Effector CD8-positive, alpha-beta T cell (primary cell): ENCODE data around the gene HELZ.
"Not testable (repeated sequence)": the region's sequence is repeated elsewhere in the genome, so short reads cannot be mapped to it uniquely, and the experiment has no call there.

ENCODE experiments used
- DNase-seq: peaks from one replicate; lab custom pipeline; 2025; lab: John Stamatoyannopoulos, UW

The HELZ gene

DNA sequence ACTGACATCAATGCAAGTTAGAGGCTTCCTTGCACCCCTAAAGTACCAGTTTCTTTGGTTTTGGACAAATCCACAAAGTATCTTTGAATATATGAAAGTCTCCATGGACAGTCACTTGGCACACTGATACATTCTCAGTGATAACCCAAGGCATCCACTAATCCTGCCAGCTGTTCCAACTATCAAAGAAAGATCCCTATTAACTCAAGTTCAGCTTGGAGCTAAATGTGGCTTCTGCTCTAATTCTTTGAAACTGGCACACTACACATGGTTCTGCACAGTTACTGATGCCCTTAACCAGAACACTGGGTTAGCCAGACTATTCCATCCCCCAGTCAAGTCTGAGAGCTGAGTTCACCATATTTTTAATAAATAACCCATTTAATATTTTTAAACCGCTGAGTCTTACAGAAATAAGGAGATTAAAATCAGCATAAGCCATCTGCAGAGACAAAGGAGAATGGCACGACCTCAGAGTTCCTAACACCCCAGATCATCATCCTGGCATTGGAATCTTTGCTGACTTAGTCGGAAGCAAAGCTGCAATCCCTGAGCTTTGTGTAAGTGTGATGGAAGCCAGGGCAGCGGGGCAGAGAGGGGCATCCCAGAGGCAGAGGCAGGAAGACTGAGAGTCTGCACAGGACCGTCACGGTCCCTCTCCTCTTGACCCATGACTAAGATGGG lies 194.4 kb downstream of the HELZ start:
- no peak for DNase-seq

DNA sequence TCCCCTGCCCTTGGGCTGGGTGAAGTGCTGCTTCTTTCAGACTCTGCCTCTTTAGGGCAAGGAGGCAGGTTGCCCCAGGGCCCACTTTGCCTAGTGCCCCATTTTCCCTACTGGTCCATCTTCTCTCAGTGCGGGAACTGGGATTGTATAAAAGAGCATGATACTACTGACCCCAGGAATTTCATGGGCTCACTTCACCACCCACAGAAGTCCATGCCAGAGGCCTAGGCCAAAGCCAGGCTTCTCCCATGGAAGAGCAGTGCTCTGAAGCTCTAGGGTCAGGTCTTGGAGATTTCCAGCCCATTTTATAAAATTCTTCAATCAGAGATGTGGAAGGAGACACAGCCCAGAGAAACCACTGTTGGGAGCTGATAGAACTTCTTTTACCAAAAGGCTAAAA lies 194.9 kb downstream of the HELZ start:
- DNase-seq, result no peak

DNA sequence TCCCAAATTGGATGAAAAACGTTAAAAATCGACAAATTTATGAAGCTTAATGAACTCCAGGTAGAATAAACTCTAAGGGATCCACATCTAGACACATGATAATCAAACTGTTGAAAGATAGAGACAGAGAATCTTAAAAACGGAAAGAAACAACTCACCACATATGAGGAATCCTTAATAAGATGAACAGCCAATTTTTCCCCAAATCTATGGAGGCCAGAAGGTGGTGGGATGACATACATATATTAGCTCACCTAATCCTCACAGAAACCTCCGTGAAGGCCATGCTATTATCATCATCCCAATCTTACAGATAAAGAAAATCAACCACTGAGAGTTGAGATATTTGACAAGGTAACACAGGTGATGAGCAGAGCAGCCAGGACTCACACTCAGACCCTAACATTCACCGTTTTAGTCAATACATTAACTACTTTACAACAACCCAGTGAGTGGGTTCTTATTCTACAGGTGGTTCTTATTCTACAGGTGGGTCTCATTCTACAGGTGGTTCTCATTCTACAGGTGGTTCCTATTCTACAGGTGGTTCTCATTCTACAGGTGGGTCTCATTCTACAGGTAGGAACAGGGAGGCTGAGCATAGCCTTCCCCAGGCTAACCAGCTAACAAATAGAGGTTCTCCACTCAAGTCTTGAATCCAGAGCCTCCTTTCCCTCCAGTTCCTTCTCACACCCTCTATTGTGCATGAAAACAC lies 195.8 kb downstream of the HELZ start:
- DNase-seq, result no peak

DNA sequence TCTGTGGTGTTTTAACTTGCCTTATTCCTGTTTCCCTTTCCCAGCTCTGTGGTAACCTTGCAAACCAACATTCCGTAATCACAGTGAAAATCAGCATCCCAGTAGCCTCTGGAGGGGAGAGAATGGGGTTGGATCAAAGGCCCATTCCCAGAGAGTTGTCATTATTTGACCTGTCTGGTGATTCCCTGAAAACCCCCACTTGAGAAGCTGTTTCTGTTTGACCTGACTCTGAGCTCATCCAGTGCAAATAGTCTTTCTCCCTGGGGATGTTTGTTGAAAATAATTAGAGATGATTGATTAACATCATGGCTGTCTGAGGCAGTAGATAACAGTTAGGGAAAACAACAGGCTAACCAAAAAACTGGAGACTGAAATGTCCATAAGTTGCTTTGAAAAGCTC lies 197.6 kb downstream of the HELZ start:
- no peak for DNase-seq

DNA sequence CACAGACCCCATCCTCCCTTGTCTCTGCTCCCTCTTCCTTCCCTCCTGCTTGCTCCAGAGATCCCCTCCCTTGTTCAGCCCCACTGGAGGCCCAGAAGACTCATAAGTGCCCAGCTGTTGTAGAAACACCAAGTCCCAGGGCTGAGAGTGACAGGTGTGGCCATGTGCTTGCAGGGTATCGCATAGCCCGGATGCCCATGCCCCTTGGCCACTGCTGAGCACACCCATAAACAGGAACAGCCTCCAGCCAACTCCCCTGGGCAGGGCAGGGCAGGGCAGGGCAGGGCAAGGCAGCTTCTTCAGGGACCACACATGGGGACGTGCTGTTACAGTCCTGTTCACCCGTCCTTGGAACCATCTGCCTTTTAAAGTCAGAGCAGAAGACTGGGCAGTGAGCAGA lies 198.6 kb downstream of the HELZ start:
- no peak for DNase-seq

DNA sequence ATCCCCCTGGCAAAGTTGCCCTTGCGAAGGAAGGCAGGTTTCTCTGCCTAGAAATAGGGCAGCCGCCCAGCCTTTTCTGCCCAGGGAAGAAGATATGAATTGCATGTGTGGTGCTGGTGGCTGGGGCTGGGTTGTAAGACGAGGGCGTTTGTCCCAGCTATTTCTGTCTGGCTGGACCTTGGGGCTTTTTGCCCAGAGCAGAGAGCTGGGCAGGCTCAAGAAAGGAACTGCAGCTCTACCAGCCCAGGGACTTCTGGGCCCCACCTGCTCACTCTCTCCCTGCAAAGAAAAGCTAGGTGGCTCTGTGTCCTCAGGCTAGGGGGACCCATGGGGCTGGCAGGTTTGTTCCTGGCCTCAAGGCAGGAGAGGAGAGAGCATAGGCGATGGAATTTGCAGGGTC lies 200.1 kb downstream of the HELZ start:
- DNase-seq, result no peak

DNA sequence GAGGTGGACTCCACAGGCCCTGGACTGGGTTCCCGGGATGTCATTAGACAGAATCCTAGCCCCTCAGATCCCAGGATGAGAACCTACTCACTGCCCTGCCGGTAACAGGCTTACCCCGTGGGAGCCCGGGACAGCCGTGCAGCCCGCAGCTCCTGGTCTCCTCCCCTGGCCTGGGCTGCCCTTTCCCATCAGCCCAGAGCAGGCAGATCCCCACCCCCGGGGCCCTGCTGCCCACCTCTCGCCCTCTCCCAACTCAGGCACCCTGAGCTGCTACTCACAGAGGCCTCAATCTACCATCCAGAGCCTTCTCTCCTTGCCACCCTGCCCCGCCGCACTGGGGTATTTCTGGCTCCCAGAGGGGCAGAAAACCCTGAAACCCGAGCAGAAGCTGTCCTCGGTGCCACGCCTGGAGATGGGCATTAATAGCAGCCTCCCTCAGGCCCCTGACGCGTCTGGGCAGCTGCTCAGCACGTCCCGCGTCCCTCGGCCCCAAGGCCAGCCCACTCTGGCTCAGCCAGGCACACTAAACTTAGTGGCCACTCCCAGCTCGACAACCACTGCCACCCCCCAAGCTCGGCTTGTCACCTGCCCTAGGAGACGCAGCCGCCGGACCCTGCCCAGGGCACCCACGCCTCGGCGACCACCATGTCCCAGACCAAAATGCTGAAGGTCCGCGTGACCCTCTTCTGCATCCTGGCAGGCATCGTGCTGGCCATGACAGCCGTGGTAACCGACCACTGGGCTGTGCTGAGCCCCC lies 200.8 kb downstream of the HELZ start, which contains the start of gene CACNG1:
TSS of gene CACNG1 (plus strand) at position 539 of the 757 bp plus-strand sequence. CDS start at position 646, 107 bp downstream.
- no peak for DNase-seq

DNA sequence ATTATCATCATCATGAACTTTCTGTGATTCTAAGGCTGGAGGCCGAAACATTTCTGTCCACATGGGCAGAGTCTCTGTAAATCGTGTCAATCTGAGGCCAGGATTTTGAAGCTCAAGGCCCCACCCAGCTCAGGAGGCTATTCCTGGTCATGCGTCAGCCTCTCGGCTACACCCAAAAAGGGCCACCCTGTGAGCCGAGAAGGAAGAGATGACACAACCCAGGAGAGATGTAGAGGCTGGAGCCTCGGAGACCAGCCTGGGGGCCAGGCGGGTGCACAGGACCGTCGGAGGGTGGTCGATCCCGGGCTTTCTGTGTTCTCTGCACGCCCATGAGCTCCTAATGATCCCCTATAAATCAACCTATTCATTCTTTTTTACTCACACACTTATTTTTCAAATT lies 201.7 kb downstream of the HELZ start:
- DNase-seq, result no peak

DNA sequence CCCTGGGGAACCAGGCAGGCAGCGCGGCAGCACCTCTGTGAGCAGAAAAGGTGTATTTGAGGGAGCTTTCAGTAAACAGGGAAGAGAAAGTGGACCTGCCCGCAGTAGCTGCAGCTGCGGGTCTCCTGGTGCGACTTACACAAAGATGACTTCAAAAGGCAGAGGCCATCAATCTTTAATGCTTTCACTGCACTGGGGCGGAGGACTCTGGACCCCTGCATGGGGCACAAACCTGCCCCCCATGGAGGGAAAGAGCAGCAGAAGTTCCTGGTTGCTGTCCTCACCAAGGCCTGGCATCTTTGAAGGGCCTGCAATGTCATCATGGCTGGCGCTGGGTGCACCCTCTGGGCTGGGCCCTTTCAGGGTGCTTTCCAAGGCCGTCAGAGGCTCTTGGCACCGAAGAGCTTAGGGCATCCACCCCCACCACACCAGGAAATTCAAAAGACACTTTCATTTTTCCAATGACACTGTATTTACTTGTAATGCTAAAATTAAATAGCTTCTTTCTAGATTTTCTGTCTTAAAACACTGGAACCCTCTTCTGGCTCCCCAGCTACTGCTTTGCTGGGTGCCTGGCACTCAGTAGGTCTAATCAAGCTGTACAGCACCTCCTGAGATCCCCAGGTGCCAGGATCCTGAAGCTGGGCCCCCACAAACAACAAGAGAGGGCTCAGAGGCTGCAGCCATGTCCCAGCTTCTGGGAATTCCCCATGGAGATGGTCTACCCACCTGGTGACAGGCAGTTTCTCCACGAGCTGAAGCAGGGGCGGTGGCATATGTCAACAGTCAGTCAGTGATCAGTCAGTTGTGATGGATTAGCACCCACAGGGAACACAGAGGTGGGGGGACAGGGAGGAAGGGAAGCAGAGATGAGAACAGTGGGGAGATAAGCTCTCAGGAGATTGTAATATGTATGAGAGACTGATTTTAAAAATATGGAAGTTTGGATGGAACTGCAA lies 202.8 kb downstream of the HELZ start:
- DNase-seq, result no peak

DNA sequence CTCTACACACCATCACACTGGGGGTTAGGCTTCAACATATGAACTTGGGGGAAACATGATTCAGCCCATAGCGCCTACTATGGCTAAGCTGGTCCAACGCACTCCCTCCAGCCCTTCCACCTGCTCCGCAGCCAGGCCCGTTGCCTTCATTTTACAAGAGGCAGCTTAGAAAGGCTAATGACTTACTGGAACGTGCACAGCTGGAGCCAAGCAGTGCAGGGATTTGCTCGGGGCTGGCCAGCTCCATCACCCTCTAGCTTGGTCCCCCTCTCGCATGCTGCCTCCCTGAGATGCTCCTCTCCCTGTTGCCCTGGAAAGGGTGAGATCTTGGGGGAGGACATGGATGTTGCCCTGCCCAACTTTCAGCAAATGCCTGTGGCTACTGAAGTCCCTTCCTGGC lies 203.5 kb downstream of the HELZ start:
- no peak for DNase-seq

DNA sequence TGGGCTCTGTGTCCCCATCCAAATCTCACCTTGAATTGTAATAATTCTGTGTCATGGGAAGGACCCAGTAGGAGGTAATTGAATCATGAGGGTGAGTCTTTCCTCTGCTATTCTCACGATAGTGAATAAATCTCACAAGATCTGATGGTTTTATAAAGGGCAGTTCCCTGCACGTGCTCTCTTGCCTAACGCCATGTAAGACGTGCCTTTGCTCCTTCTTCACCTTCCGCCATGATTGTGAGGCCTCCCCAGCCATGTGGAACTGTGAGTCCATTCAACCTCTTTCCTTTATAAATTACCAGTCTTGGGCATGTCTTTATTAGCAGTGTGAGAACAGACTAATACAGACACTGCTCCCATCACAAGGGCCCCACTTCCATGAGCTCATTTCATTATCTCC lies 203.9 kb downstream of the HELZ start:
- not testable (repeated sequence) for DNase-seq

DNA sequence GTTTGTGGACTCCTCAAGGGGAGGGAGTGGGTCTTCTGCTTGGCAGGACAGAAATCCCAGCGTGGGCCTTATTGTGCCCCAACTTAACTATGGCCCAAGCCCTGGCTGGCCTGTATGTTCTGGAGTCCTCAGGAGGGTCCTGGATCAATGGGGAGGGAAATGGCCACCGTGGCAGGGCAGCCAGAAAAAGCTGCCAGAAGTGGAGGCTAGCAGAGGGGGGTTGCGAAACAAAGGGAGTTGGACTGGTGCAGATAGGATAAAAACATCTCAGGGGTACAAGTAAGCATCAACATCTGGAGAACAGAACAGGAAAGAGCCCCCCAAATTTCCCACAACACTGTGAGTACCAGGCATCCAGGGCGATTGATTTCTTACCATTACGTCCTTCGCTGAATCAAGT lies 204.3 kb downstream of the HELZ start:
- no peak for DNase-seq

DNA sequence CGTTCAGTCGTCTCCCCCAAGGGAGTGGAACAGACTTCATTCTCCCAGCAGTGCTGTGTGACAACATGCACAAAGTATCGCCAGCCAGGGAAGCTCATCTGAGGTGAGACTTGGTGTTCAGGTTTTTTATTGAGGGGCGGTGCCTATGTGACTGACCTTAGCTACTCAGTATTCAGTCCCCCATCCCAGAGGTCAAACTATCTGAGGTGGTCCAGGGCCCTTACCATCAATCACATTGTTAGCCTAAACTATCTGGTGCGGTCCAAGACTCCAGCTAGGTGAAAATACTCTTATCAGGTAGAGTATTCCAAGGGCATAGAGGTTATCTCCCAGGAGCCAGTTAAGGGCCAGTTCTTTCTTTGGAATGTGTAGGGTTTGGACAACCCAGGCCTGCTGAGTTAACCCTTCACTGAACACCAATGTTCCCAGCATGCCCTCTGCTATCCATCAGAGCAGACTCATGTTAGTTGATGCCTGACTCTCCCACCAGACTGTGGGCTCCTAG lies 206.1 kb downstream of the HELZ start:
- DNase-seq, result no peak

DNA sequence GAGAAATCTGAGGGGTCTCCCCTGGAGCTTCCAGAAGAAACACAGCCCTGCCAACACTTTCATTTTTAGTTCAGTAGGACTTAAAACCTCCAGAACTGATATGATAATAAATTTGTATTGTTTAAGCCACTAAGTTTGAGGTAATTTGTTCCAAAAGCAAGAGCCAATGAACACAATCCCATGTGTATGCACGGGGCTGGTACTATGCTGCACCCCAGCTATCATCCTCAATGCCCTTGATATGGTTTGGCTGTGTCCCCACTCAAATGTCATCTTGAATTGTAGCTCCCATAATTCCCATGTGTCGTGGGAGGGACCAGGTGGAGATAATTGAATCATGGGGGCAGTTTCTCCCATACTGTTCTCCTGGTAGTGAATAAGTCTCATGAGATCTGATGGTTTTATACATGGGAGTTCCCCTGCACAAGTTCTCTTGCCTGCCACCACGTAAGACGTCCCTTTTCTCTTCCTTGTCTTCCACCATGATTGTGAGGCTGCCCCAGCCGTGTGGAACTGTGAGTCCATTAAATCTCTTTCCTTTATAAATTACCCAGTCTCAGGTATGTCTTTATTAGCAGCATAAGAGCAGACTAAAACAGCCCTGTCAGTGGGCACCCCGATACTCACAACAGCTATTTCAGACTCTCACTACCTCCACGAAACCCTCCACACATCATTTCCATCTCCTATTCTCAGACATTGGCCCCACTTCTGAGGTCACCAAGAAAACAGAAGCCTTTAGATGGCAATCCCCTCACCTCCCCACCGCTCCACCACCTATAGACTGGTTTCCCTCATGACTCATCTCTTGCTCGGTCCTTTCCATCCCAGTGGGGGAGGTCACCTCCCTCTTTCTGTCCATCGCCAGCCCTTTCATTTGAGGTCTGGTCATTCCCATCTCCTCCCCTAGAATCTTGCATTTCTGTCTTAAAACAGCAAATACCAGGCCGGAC lies 209.6 kb downstream of the HELZ start:
- no peak for DNase-seq

DNA sequence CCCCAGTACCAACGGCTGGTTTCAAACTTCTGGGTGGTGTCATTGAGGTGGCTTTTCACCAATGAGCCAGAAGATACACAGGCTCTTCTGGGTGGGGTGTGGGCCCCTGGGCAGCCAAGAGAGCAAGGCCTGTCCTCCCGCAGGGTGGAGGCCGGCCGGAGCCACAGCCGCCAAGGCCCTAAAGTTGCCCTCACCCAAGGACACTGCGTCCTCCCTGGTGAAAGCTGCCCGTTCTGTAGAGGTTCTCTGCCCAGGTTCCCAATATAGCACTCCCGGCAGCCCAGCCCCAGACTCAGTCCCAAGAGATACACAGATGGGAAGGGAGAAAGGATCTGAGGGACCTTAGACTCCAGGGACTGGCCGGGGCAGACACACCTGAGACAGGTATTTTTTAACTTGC lies 211.4 kb downstream of the HELZ start:
- no peak for DNase-seq

DNA sequence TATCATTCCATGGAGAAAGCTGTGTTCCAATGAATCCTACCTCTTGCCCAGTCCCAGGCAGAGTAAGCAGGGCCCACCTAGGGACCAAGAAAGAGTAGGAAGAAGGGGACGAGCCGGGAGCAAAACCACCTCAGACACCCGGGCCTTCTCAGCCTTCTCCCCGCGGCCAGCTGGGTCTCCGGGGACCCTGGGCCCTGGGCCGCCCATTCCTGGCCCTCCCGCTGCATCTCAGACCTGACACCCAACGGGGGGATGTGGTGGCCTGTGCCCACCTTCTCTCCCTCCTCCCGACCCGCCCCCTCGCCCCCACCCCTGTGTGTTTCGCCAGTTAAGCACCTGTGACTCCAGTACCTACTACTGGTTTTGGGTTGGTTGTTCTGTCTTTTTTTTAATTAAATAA lies 212.0 kb downstream of the HELZ start:
- DNase-seq, result no peak

DNA sequence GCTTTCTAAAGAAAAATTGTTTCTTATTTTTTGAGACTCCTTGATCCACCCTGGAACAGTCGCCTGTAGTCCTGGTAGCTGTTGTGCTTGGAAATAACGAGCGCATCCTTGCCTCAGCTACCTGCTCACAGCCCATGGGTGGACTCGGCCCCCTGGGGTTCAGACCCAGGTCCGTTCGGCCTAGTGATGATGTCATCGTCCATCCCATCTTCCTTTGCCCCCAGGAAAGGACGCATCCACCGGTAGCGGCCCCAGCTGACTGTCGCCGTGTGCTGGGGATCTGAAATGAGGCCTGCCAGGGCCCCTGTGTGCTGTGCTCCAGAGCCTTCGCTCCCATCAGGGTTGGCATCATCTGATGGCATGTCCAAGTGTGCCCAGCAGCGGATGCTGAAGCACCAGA lies 212.6 kb downstream of the HELZ start:
- DNase-seq, result no peak

DNA sequence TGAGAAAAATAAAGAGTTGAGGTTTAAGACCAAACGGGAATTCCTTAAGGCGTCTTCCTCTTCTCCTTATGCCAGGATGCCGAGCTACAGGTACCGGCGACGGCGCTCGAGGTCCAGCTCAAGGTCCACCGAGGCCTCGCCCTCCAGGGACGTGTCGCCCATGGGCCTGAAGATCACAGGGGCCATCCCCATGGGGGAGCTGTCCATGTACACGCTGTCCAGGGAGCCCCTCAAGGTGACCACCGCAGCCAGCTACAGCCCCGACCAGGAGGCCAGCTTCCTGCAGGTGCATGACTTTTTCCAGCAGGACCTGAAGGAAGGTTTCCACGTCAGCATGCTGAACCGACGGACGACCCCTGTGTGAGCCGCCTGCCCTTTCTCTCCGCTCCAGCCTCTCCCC lies 214.4 kb downstream of the HELZ start:
- DNase-seq, result no peak

DNA sequence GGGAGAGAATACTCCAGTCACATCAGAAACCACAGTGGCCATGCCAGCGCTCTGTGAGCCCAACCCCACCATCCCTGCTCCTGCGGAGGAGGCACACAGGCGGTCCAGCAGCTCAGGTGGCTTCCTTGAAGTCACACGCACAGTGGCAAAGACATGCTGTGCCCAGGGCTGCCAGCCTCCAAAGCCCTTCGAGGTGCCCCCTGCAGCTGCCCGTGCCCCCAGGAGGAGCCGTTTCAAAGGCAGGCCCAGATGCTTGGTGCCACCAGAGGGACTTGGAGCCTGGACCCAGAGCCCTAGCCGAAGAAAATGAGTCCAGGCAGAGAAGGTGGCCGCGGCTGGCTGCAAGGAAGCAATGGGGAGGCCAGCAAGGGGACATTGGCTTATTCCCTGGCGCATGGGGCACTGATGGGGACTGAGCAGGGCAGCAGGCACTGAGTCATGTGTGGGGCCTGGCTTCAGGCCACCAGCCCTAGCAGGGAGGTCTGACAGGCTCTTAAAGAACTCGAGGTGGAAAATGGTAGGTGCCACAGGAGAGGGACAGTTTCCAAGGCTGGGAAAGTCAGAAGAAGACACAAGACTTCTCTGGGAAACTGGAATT lies 217.9 kb downstream of the HELZ start:
- no peak for DNase-seq

DNA sequence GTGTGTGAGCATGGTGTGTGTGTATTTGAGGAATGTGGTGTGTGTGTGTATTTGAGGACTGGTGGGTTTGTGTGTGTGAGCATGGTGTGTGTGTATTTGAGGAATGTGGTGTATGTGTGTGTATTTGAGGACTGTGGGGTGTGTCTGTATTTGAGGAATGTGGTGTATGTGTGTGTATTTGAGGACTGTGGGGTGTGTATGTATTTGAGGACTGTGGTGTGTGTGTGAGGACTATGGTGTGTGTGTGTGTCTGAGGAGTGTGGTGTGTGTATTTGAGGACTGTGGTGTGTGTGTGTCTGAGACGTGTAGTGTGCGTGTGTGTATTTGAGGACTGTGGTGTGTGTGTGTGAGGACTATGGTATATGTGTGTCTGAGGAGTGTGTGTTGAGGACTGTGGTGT lies 218.7 kb downstream of the HELZ start:
- no peak for DNase-seq
